GM12878 (cell line): Measurements from ENCODE around the gene ADCY1.

Source experiments
- EZH2 ChIP-seq: IDR thresholded peaks from 2 replicates; pipeline ENCODE4 v1.6.1; 2012; ENCODE audit warnings: low read depth, mild to moderate bottlenecking, control low read depth, inconsistent platforms, low read length, borderline replicate concordance; ENCODE audit not compliant: control insufficient read depth
- NR2C2 ChIP-seq: IDR thresholded peaks from 2 replicates; pipeline ENCODE4 v1.6.1; 2011; ENCODE audit warnings: borderline replicate concordance, low read depth; ENCODE audit not compliant: control insufficient read depth, insufficient read length
- TF ChIP-seq, protein P1 (sequence below): fragments of 450-650 bp; IDR thresholded peaks from 2 replicates; pipeline ENCODE4 v1.6.1; 2017; ENCODE audit warnings: low read depth, mild to moderate bottlenecking, moderate library complexity
- TF ChIP-seq, protein P2 (sequence below), 3 experiments: IDR thresholded peaks in 2 of 3; conservative IDR thresholded peaks in 1 of 3; 2 replicates each; pipeline ENCODE4 v1.5.1; 2011; ENCODE audit warnings: low read depth in 3 of 3, low read length in 3 of 3, mild to moderate bottlenecking in 3 of 3, control low read depth in 2 of 3, moderate library complexity in 2 of 3, inconsistent platforms in 1 of 3, mixed read lengths in 1 of 3; ENCODE audit not compliant: control insufficient read depth in 2 of 3, insufficient read depth in 1 of 3; ENCODE audit errors: extremely low read depth in 1 of 3

DNA sequence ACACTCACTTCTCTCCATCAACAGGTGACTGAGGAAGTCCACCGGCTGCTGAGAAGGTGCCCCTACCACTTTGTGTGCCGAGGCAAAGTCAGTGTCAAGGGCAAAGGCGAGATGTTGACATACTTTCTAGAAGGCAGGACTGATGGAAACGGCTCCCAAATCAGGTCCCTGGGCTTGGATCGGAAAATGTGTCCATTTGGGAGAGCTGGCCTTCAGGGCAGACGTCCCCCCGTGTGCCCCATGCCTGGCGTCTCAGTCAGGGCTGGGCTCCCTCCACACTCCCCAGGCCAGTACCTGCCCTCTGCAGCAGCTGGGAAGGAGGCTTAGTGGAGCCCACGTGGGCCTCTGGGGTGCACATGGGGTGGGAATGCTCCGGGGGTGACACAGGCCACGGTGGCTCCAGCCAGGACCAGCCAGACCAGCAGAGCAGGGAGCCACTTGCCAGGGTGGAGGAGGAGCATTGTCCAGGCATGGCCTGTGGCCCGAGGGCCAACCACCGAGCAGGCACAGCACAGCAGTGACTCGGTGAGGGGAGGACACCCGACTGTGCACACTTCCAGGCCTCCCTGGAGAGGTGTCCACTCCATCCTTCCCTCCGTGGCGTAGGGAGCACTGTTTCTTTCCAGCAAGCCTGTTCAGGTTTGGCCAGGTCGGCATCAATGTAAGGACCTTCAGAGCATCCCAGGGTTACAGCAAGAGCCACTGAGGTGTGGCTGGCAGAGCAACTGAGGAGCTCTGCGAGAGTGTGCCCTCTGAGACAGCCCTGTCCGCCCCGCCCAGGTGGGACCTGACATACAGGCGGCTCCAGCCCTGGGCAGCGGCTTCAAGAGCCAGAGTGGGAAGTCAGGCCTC, 139.7 kb downstream of the ADCY1 start:
- TF ChIP-seq EZH2 (no peak), NR2C2 (no peak)
- TF ChIP-seq, protein P1, sequence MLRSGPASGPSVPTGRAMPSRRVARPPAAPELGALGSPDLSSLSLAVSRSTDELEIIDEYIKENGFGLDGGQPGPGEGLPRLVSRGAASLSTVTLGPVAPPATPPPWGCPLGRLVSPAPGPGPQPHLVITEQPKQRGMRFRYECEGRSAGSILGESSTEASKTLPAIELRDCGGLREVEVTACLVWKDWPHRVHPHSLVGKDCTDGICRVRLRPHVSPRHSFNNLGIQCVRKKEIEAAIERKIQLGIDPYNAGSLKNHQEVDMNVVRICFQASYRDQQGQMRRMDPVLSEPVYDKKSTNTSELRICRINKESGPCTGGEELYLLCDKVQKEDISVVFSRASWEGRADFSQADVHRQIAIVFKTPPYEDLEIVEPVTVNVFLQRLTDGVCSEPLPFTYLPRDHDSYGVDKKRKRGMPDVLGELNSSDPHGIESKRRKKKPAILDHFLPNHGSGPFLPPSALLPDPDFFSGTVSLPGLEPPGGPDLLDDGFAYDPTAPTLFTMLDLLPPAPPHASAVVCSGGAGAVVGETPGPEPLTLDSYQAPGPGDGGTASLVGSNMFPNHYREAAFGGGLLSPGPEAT, result no peak
- TF ChIP-seq, protein P2, sequence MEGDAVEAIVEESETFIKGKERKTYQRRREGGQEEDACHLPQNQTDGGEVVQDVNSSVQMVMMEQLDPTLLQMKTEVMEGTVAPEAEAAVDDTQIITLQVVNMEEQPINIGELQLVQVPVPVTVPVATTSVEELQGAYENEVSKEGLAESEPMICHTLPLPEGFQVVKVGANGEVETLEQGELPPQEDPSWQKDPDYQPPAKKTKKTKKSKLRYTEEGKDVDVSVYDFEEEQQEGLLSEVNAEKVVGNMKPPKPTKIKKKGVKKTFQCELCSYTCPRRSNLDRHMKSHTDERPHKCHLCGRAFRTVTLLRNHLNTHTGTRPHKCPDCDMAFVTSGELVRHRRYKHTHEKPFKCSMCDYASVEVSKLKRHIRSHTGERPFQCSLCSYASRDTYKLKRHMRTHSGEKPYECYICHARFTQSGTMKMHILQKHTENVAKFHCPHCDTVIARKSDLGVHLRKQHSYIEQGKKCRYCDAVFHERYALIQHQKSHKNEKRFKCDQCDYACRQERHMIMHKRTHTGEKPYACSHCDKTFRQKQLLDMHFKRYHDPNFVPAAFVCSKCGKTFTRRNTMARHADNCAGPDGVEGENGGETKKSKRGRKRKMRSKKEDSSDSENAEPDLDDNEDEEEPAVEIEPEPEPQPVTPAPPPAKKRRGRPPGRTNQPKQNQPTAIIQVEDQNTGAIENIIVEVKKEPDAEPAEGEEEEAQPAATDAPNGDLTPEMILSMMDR (IDR thresholded peaks at IDR 0.05 in 2 of 3, conservative IDR thresholded peaks at IDR 0.05 in 1 of 3; ENCODE audit: control insufficient read depth in 2 of 3, extremely low read depth in 1 of 3, insufficient read depth in 1 of 3, low read depth in 3 of 3, low read length in 3 of 3), result no peak
